D721Med (cell line): ENCODE results near the gene ZNF107.

Experiments
- DNase-seq: peaks from one replicate; pipeline ENCODE4 v3.0.0; 2011; ENCODE audit warnings: low spot score; ENCODE audit not compliant: insufficient read length
- FAIRE-seq: peaks from 2 replicates; lab custom pipeline; 2011; peaks lifted over from hg19 to GRCh38; lab: Jason Lieb, UNC
- CTCF ChIP-seq: IDR thresholded peaks from 2 replicates; pipeline ENCODE4 v1.5.1; 2012; ENCODE audit warnings: mild to moderate bottlenecking, control low read depth; ENCODE audit not compliant: insufficient read depth; ENCODE audit errors: missing control alignments

The ZNF107 gene

GRCh38 chr7:64636386-64636785 is 29.5 kb upstream of the ZNF107 start:
- DNase-seq (no peak), FAIRE-seq (no peak)
- TF ChIP-seq CTCF, result no peak

- FAIRE-seq (no peak), DNase-seq (no peak)
- TF ChIP-seq CTCF, result no peak
Measured at GRCh38 chr7:64637521-64638445, 28.1 kb upstream of the ZNF107 start.

GRCh38 chr7:64638822-64639221 is 27.1 kb upstream of the ZNF107 start:
- DNase-seq (no peak), FAIRE-seq (no peak)
- TF ChIP-seq CTCF, result no peak

- no peak for TF ChIP-seq CTCF
- DNase-seq (no peak), FAIRE-seq (no peak)
Measured at GRCh38 chr7:64639267-64640001, 26.5 kb upstream of the ZNF107 start.

- FAIRE-seq (no peak), DNase-seq (no peak)
- TF ChIP-seq CTCF, result no peak
Measured at GRCh38 chr7:64640504-64640903, 25.4 kb upstream of the ZNF107 start.

- TF ChIP-seq CTCF, result no peak
- FAIRE-seq, result no peak
- DNase-seq, result no peak
Measured at GRCh38 chr7:64642046-64642445, 23.9 kb upstream of the ZNF107 start.
